Umbilical cord (tissue), 1 donor: Measurements from ENCODE around the gene MAPK11. TPM values are rescaled to one million over a fixed set of nuclear protein-coding genes. Genes with fewer than 3 reads are reported as not detected.

Experiments
- total RNA-seq: library from RNA; depleted of rRNA; stranded (reverse); fragments of >200 nt; gene quantifications from one replicate; pipeline ENCODE4 v1.2.3, GENCODE V29; 2014; ENCODE audit warnings: low replicate concordance; ENCODE audit not compliant: insufficient read depth

MAPK11 gene
- total RNA-seq, 1 donor from 2014 or later = 4.3 TPM

Other genes with a start within 250 kb of the MAPK11 start
- not detected for gene TTLL8, start 212.1 kb downstream of the MAPK11 start, total RNA-seq
- 0.24 TPM for gene MLC1, start 185.0 kb downstream of the MAPK11 start, total RNA-seq
- gene MOV10L1, start 180.4 kb downstream of the MAPK11 start, total RNA-seq = 4.8 TPM
- 0.96 TPM for gene PANX2, start 99.6 kb downstream of the MAPK11 start, total RNA-seq
- gene TRABD, start 84.5 kb downstream of the MAPK11 start, total RNA-seq = 20.5 TPM
- gene SELENOO, start 69.4 kb downstream of the MAPK11 start, total RNA-seq = 6.3 TPM
- 30.3 TPM for gene TUBGCP6, start 25.4 kb downstream of the MAPK11 start, total RNA-seq
- 35.6 TPM for gene HDAC10, start 19.1 kb downstream of the MAPK11 start, total RNA-seq
- gene MAPK12, start 8.7 kb downstream of the MAPK11 start, total RNA-seq = 21.4 TPM
- 86.2 TPM for gene PLXNB2, start 37.3 kb upstream of the MAPK11 start, total RNA-seq
- 1.4 TPM for gene DENND6B, start 56.6 kb upstream of the MAPK11 start, total RNA-seq
- 43.8 TPM for gene PPP6R2, start 72.9 kb upstream of the MAPK11 start, total RNA-seq
- 48.2 TPM for gene SBF1, start 204.7 kb upstream of the MAPK11 start, total RNA-seq
- gene ADM2, start 211.2 kb upstream of the MAPK11 start, total RNA-seq = 0.72 TPM
- not detected for gene MIOX, start 216.5 kb upstream of the MAPK11 start, total RNA-seq
- gene LMF2, start 237.3 kb upstream of the MAPK11 start, total RNA-seq = 34.2 TPM
- 14.4 TPM for gene NCAPH2, start 237.8 kb upstream of the MAPK11 start, total RNA-seq